ENCODE results near the gene OMG.
A peak's percentile ranks its signal among the peaks of the same experiment; 100 is the strongest.
"Not testable (repeated sequence)": the region's sequence is repeated elsewhere in the genome, so short reads cannot be mapped to it uniquely, and the experiment has no call there.

The OMG gene

GRCh38 chr17:31294231-31294630 is 2.8 kb downstream of the OMG start:
- TF ChIP-seq CTCF (IDR thresholded peaks at IDR 0.05; ENCODE audit: low read length, missing control alignments), result no peak
- no peak for DNase-seq (ENCODE audit: low read depth)
- no peak overlapping the region for H3K4me3 ChIP-seq (replicated peaks; ENCODE audit: low read depth, low read length)

- H3K4me3 ChIP-seq (replicated peaks; ENCODE audit: low read depth, low read length), result no peak overlapping the region
- no peak for TF ChIP-seq CTCF (IDR thresholded peaks at IDR 0.05; ENCODE audit: low read length, missing control alignments)
- DNase-seq (ENCODE audit: low read depth), result no peak
Observed at GRCh38 chr17:31293581-31293980, 3.5 kb downstream of the OMG start.

- TF ChIP-seq CTCF (IDR thresholded peaks at IDR 0.05; ENCODE audit: low read length, missing control alignments), result no peak
- peak; percentile 36 for DNase-seq (ENCODE audit: low read depth)
- H3K4me3 ChIP-seq (replicated peaks; ENCODE audit: low read depth, low read length), result no peak overlapping the region
Observed at GRCh38 chr17:31291820-31292219, 5.2 kb downstream of the OMG start.

GRCh38 chr17:31289790-31290189 is 7.2 kb downstream of the OMG start:
- no peak for TF ChIP-seq CTCF (IDR thresholded peaks at IDR 0.05; ENCODE audit: low read length, missing control alignments)
- DNase-seq (ENCODE audit: low read depth), result no peak
- no peak overlapping the region for H3K4me3 ChIP-seq (replicated peaks; ENCODE audit: low read depth, low read length)

- H3K4me3 ChIP-seq (replicated peaks; ENCODE audit: low read depth, low read length); DNase-seq (ENCODE audit: low read depth): not testable (repeated sequence)
Observed at GRCh38 chr17:31287932-31288331, 9.1 kb downstream of the OMG start.

- DNase-seq (ENCODE audit: low read depth), result no peak
- no peak for TF ChIP-seq CTCF (IDR thresholded peaks at IDR 0.05; ENCODE audit: low read length, missing control alignments)
- H3K4me3 ChIP-seq (replicated peaks; ENCODE audit: low read depth, low read length), result no peak overlapping the region
Observed at GRCh38 chr17:31286587-31286986, 10.5 kb downstream of the OMG start.

GRCh38 chr17:31283841-31284240 is 13.2 kb downstream of the OMG start:
- TF ChIP-seq CTCF (IDR thresholded peaks at IDR 0.05; ENCODE audit: low read length, missing control alignments), result no peak
- H3K4me3 ChIP-seq (replicated peaks; ENCODE audit: low read depth, low read length), result no peak overlapping the region
- DNase-seq (ENCODE audit: low read depth), result no peak

GRCh38 chr17:31281061-31281460 is 16.0 kb downstream of the OMG start:
- DNase-seq (ENCODE audit: low read depth), result no peak
- H3K4me3 ChIP-seq (replicated peaks; ENCODE audit: low read depth, low read length), result no peak overlapping the region
- TF ChIP-seq CTCF (IDR thresholded peaks at IDR 0.05; ENCODE audit: low read length, missing control alignments), result no peak
